ENCODE measurements around the gene ABCA9.

- TF ChIP-seq CTCF (IDR thresholded peaks at IDR 0.05 in 4 of 5, conservative IDR thresholded peaks at IDR 0.05 in 1 of 5) (no peak), POLR2A (IDR thresholded peaks at IDR 0.05) (no peak)
These were observed 12.1 kb downstream of the ABCA9 start for GRCh38 chr17:69048634-69049033.
